ENCODE data around the gene SDK2.

- TF ChIP-seq POLR2A (IDR thresholded peaks at IDR 0.05; ENCODE audit: control extremely low read depth in 1 of 2, low read depth in 2 of 2, low read length in 2 of 2), result no peak
- TF ChIP-seq EP300 (IDR thresholded peaks at IDR 0.05; ENCODE audit: borderline replicate concordance in 1 of 2, low read depth in 2 of 2, low read length in 2 of 2), result no peak
- TF ChIP-seq POLR2AphosphoS5 (IDR thresholded peaks at IDR 0.05; ENCODE audit: low read depth, low read length), result no peak
- TF ChIP-seq YY1 (IDR thresholded peaks at IDR 0.05; ENCODE audit: low read depth, low read length), result no peak
- TF ChIP-seq CTCF (IDR thresholded peaks at IDR 0.05; ENCODE audit: control extremely low read depth in 1 of 3, insufficient read depth in 1 of 3, low read depth in 1 of 3, low read length in 3 of 3), result no peak
- no peak for TF ChIP-seq FOSL1 (IDR thresholded peaks at IDR 0.05; ENCODE audit: insufficient read depth, low read depth, low read length)
- no peak for TF ChIP-seq EZH2 (IDR thresholded peaks at IDR 0.05; ENCODE audit: low read depth, low read length, severe bottlenecking)
- TF ChIP-seq JUN (IDR thresholded peaks at IDR 0.05; ENCODE audit: low read depth, low read length), result no peak
- no peak for TF ChIP-seq MAX (IDR thresholded peaks at IDR 0.05)
- TF ChIP-seq CEBPB (IDR thresholded peaks at IDR 0.05; ENCODE audit: low read depth, low read length), result no peak
These were observed 84.7 kb downstream of the SDK2 start for GRCh38 chr17:73559532-73559931.
